ENCODE data around the gene MYO1D. TPM values are rescaled to one million over a fixed set of nuclear protein-coding genes. Genes with fewer than 3 reads are reported as not detected.

Gene MYO1D
- total RNA-seq, 2 experiments from 2014 or later, result 0.09 to 0.89 TPM

DNA sequence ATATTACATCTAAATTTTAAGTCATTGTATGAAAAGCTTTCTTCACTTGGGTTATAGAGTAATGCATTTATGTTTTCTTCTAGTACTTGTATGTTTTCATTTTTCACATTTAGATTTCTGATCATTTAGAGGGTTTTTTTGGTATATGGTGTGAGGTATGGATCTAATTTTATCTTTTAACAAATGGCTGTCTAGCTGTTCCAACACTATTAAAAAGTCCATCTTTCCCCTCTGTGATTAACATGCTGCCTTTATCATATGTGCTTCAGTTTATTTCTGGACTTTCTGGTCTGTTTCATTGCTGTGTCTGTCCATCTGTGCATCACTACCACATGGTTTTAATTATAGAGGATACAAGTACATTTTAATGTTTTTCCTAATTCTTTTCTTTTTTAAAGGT, 163.8 kb downstream of the MYO1D start:
- no peak for DNase-seq (ENCODE audit: low spot score)
- no peak overlapping the region for H3K4me3 ChIP-seq (ENCODE audit: low read depth, low read length, poor library complexity, severe bottlenecking)
- CTCF ChIA-PET (ENCODE audit: unreplicated experiment), result interaction anchor here (0.6 kb wide), 1 partner anchor 26 kb away, joined by 4 read pairs; no protein-coding TSS in a partner anchor
- no peak for TF ChIP-seq EZH2phosphoT487 (IDR thresholded peaks at IDR 0.05; ENCODE audit: borderline replicate concordance, low read depth, low read length)
- TF ChIP-seq, protein P1, sequence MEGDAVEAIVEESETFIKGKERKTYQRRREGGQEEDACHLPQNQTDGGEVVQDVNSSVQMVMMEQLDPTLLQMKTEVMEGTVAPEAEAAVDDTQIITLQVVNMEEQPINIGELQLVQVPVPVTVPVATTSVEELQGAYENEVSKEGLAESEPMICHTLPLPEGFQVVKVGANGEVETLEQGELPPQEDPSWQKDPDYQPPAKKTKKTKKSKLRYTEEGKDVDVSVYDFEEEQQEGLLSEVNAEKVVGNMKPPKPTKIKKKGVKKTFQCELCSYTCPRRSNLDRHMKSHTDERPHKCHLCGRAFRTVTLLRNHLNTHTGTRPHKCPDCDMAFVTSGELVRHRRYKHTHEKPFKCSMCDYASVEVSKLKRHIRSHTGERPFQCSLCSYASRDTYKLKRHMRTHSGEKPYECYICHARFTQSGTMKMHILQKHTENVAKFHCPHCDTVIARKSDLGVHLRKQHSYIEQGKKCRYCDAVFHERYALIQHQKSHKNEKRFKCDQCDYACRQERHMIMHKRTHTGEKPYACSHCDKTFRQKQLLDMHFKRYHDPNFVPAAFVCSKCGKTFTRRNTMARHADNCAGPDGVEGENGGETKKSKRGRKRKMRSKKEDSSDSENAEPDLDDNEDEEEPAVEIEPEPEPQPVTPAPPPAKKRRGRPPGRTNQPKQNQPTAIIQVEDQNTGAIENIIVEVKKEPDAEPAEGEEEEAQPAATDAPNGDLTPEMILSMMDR (conservative IDR thresholded peaks at IDR 0.05; ENCODE audit: low read length), result no peak
- H3K4me1 ChIP-seq (ENCODE audit: insufficient read depth, low read length, poor library complexity, severe bottlenecking), result no peaks in the 10 kb centered on the region
- H3K9me3 ChIP-seq (ENCODE audit: low read length), result no peaks in the 10 kb centered on the region
- no peaks in the 10 kb centered on the region for H4K20me1 ChIP-seq (ENCODE audit: insufficient read depth, low read length)
- POLR2A ChIA-PET, result interaction anchor here (0.6 kb wide), 1 partner anchor 56 kb away, joined by 4 read pairs; no protein-coding TSS in a partner anchor
- BruUV-seq (replicated peaks), result no TSS peak
- no peak overlapping the region for H2AFZ ChIP-seq (ENCODE audit: low read length)
- no peaks in the 10 kb centered on the region for H3K79me2 ChIP-seq (ENCODE audit: insufficient read depth, low read depth, low read length)
- no peak overlapping the region for H3K27ac ChIP-seq (ENCODE audit: low read depth, low read length, poor library complexity, severe bottlenecking)
- H3K9me2 ChIP-seq (ENCODE audit: insufficient read depth, low read length), result no peaks in the 10 kb centered on the region
- intact Hi-C loops (cut with micrococcal nuclease; ENCODE audit: unreplicated experiment), result no loop called here
- H3K36me3 ChIP-seq (ENCODE audit: insufficient read depth, low read length), result no peaks in the 10 kb centered on the region
- no peak overlapping the region for H3K4me2 ChIP-seq (ENCODE audit: low read length)

DNA sequence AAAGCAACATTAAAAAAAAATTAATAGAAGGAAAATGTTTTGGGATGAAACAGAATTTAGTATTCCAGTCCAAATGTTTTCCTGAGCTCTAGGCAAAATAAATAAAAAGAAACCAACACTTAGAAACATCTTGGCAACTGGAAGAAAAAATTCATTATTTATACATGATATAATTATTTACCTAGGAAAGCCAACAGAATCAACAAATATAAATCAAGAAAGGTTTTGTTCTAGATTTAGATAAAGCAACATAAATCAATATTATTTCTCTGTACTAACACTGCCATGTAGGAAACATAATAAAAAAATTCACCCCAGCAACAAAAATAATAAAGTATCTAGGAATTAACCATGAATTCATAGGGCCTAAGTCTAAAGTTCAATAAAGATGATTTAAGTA, 167.4 kb downstream of the MYO1D start:
- Histone ChIP-seq H3K27ac (ENCODE audit: low read depth, low read length, poor library complexity, severe bottlenecking) (no peak overlapping the region), H3K36me3 (ENCODE audit: insufficient read depth, low read length) (no peaks in the 10 kb centered on the region), H4K20me1 (ENCODE audit: insufficient read depth, low read length) (no peaks in the 10 kb centered on the region), H3K9me2 (ENCODE audit: insufficient read depth, low read length) (no peaks in the 10 kb centered on the region), H3K4me2 (ENCODE audit: low read length) (no peak overlapping the region), H3K79me2 (ENCODE audit: insufficient read depth, low read depth, low read length) (no peaks in the 10 kb centered on the region), H3K4me3 (ENCODE audit: low read depth, low read length, poor library complexity, severe bottlenecking) (no peak overlapping the region), H3K4me1 (ENCODE audit: insufficient read depth, low read length, poor library complexity, severe bottlenecking) (no peaks in the 10 kb centered on the region), H3K9me3 (ENCODE audit: low read length) (no peaks in the 10 kb centered on the region), H2AFZ (ENCODE audit: low read length) (no peak overlapping the region)
- ChIA-PET CTCF (ENCODE audit: unreplicated experiment) (no interaction called here), POLR2A (interaction anchor here (0.5 kb wide), 1 partner anchor 154 kb away, joined by 4 read pairs; no protein-coding TSS in a partner anchor)
- TF ChIP-seq EZH2phosphoT487 (IDR thresholded peaks at IDR 0.05; ENCODE audit: borderline replicate concordance, low read depth, low read length), result no peak
- TF ChIP-seq, protein P1 (conservative IDR thresholded peaks at IDR 0.05; ENCODE audit: low read length), result no peak
- no peak for DNase-seq (ENCODE audit: low spot score)
- intact Hi-C loops (cut with micrococcal nuclease; ENCODE audit: unreplicated experiment), result no loop called here
- no TSS peak for BruUV-seq (replicated peaks)

DNA sequence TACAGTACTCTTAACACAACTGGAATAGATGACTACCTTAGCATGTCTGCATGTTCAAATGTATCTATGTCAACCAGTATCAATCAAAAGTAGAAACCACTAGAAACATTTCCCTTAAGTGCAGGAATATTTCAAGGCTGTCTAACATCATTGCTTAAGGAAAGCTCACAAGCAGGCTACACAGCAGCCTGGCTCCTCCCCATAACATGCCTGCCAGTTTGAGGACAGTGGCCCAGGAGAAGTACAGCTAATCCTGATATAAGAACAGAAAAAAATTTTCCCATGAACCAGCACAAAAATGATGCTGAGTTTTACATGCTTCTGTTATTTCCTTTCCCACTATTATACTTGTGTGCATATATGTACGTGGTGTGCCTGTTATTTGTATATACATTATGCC, 175.1 kb downstream of the MYO1D start:
- no peaks in the 10 kb centered on the region for H3K9me3 ChIP-seq (ENCODE audit: low read length)
- BruUV-seq (replicated peaks), result no TSS peak
- no peaks in the 10 kb centered on the region for H4K20me1 ChIP-seq (ENCODE audit: insufficient read depth, low read length)
- intact Hi-C loops (cut with micrococcal nuclease; ENCODE audit: unreplicated experiment), result no loop called here
- no peaks in the 10 kb centered on the region for H3K79me2 ChIP-seq (ENCODE audit: insufficient read depth, low read depth, low read length)
- no peak overlapping the region for H3K4me3 ChIP-seq (ENCODE audit: low read depth, low read length, poor library complexity, severe bottlenecking)
- DNase-seq (ENCODE audit: low spot score), result no peak
- TF ChIP-seq EZH2phosphoT487 (IDR thresholded peaks at IDR 0.05; ENCODE audit: borderline replicate concordance, low read depth, low read length), result no peak
- TF ChIP-seq, protein P1 (conservative IDR thresholded peaks at IDR 0.05; ENCODE audit: low read length), result no peak
- no peak overlapping the region for H2AFZ ChIP-seq (ENCODE audit: low read length)
- no peaks in the 10 kb centered on the region for H3K36me3 ChIP-seq (ENCODE audit: insufficient read depth, low read length)
- POLR2A ChIA-PET, result no interaction called here
- CTCF ChIA-PET (ENCODE audit: unreplicated experiment), result no interaction called here
- no peaks in the 10 kb centered on the region for H3K9me2 ChIP-seq (ENCODE audit: insufficient read depth, low read length)
- H3K4me2 ChIP-seq (ENCODE audit: low read length), result no peak overlapping the region
- H3K4me1 ChIP-seq (ENCODE audit: insufficient read depth, low read length, poor library complexity, severe bottlenecking), result no peaks in the 10 kb centered on the region
- no peak overlapping the region for H3K27ac ChIP-seq (ENCODE audit: low read depth, low read length, poor library complexity, severe bottlenecking)
